ENCODE measurements around the gene KLF16.

The KLF16 gene

DNA sequence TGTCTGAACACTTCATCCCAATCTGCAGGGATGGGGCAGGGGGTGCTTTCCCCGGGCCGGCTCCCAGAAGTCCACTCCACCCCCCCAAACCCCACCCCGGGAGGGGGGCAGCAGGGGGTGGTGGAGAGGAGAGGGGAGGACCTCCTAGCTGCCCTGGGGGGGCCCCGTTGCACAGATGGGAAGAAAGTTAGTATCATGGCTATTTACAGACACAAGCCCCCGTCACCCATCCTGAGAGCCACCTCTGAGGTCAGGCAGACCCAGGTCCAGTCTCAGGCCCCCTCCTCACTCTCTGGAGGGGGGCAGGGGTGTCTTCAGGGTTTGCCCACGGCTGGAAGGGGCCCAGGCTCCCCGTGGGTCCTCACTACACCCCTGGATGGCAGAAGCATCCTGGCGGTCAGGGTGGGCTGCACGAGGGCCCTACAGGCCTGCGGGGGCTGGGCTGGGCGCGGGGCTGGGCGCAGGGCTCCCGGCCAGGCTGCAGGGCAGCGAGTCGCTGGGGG is 9.3 kb downstream of the KLF16 start:
- DNase-seq: no peak

DNA sequence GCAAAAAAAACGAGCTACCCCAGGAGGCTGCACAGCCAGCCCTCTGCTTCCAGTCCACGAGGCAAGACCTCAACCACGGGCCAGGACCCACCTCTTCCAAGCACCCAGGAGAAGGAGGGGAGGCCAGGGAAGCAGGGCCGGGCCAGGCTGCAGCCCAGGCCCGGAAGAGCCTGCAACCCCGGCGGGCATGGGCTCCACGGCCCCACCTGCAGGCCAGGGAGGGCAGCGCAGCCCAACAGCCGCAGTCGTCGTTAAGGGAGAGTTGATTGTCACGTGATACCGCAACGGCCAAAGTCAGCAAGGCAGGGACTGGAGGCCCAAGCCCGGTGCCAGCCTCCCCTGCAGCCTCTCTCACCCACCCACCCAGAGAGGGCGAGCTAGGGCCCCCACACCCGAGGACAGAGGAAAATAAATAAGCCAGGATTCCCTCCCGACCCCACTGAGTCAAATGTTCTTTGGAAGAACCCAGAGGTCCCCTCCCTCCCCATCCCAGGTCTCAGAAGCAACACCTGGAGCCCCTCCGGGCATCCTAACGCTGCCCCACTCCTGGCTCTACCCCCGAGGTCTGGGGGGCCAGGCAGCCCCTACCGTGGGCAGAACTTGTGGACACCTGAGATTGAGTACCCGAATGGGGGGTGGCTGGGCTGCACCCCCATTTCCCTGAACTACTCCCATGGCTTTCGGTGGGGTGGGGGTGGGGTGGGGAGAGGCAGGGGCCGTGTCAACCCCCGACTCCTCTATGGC is 9.9 kb downstream of the KLF16 start:
- peak; percentile 79 for DNase-seq

DNA sequence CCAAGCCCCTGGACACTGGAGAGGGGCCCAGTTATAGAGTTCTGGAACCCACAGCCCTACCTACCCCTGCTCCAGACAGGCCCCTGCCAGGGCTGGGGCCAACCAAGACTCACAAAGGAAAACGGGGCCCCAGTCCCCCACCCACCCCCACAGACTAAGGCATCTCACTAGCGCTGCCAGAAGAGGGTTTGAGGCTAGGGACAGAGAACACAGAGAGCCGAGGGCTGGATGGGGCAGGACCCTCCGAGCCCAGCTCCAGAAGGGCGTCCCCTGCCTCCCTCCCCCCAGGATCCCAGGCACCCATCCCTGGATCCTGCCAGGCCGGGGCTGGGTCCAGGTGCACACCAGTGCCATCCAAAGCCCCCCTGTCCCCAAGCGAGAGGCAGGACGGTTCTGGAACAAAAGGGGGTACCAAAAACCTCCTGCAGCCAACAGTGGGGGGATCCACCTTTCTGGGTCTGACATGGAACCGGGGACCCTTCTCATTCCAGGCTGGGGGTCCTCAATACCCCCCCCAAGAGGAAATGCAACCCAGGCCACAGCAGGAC is 10.7 kb downstream of the KLF16 start:
- no peak for DNase-seq

DNA sequence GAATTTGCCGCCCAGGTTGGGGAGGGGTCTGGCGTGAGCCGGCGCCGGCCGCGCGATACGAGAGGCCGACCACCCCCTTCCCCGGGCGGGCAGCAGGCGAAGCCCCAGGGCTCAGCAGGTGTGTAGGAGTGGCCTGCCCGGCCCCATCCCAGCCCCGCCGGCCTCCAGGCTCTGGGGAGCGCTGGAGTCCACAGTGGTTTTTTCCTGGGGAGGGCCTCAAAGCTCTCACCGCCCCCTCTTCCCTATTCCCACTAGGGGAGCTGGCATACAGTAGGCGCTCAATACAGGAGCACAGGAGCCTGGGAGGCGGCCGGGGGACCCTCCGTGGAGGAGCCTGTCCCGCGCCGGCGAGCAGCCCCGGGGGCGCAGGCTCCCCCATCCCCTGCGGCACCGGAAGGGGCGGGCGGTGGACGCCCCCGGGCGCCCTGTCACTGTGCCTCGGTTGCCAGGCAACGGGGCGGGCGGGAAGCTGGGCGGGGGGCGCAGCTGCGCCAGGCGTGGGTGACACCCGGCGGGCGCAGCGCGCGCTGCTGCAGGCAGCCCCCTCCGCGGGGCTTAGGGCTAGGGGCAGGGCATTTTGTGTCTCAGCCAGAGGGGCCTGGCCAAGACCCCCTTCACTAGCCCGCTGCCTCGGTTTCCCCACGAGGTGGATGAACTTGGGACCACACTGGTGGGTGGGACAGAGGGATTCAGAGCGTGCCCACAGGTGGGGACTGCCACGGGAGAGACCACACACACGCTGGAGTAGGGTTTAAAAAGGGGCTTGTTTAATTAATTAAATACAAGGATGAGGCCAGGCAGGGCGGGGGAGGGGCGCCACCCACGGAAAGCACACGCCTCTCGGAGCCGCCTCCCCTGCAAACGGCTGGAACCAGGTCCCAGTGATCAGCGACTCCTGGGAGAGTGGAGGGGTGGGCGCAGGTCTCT is 11.5 kb downstream of the KLF16 start:
- DNase-seq: peak; percentile 64

DNA sequence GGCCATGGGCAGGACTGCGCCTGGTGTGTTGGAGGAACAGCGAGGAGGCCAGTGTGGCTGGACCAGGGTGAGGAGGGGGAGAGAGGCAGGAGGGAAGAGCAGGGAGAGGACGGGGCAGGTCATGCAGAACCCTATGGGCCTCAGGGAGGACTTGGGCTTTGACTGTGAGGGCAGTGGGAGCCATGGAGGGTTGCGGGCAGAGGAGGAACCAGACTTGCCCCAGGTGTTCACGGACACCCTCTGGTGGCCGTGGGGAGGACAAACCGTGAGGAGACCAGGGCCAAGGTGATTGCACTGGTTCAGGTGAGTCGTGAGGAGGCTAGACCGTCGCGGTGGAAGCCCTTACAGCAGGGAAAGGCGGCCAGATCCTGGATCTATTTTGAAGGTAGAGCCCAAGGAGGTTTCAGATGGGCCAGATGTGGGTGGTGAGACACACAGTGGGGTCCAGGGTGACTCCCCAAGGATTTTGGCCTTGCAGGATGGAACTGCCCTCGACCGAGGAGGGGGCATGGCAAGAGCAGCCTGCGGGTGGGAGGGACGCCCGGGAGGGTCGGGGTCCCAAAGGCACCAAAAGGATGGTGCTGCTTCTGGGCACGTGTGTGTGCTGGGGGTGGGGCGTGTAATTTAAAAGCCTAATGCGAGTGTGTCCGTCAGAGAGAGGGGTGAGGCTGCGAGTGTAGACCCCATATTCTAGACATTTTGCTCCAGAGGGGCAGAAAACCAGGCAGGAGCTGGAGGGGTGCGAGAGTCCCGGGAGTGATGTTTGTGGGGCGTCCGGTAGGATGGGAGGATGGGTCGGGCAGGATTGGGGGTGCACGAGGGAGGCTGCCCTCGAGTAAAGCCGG is 12.3 kb downstream of the KLF16 start:
- DNase-seq: no peak

DNA sequence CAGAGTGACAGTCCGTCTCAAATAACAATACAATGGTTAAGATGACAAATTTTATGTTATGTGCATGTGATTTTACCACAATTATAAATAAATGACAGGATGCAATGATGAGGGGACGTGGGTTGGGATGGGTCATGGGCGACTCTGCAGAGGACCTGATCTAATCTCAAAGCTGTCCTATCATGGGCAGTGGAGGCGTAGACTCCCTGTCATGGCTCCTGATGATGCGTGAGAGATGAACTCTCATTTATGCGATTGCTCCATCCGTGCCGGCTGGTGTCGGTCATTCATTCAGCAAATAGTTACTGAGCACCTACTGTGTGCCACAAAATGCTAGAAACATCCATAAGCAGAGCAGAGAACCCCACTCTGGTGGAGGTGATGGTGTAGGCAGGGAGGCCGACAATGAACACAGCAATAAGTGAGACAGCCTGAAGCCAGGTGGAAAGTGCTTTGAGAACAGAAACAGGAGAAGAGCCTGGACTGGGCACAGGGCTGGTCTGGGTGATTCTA is 13.4 kb downstream of the KLF16 start:
- no peak for DNase-seq

DNA sequence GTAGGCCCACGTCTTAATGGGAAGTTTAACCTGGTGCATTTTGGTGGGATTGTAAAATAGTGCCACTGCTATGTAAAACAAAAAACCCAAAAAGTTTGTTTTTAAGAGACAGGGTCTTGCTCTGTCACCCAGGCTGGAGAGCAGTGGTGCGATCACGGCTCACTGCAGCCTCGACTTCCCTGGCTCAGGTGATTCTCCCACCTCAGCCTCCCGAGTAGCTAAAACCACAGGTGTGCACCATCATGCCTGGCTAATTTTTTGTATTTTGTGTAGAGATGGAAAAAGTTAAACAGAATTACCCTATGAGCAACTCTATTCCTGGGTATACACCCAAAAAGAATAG is 14.3 kb downstream of the KLF16 start:
- DNase-seq: no peak

DNA sequence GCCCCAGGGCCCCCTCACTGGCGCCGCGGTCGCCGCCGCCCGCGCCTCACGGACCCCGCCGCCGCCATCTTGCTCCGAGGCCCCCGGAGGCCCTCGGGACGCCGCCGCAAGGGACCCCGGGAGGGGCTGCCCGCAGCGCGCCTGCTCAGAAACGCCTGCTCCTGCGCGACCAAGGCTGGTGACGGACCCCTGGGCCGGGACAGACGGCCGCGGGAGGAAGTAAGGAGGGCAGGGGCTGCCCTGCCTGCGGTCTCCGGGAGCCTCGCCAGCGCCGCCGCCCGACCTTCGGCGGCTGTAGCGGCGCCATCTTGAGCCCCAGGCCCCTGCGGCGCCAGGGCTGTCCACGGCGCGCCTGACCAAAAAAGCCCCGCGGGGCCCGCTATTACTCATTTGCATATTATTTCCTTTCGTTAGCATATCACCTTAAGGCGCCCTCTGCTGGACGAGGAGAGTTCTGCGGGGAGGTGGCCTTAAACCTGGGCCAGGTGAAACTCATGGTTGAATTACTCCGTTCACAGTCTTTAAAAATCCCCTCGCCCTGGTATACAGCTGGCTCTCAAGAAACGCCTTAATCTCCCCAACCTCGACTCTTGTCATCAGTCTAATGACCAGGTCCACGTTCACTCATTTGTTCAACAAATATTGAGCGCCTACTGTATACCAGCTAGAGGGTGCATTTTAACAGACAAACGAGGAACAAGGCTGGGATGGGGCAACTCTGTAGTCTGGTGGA is 14.8 kb downstream of the KLF16 start, which contains the start of gene REXO1:
REXO1 (minus strand) TSS at position 85 of the 733 bp plus-strand sequence. CDS start 125 bp downstream, outside the sequence.
- peak; percentile 99 for DNase-seq

DNA sequence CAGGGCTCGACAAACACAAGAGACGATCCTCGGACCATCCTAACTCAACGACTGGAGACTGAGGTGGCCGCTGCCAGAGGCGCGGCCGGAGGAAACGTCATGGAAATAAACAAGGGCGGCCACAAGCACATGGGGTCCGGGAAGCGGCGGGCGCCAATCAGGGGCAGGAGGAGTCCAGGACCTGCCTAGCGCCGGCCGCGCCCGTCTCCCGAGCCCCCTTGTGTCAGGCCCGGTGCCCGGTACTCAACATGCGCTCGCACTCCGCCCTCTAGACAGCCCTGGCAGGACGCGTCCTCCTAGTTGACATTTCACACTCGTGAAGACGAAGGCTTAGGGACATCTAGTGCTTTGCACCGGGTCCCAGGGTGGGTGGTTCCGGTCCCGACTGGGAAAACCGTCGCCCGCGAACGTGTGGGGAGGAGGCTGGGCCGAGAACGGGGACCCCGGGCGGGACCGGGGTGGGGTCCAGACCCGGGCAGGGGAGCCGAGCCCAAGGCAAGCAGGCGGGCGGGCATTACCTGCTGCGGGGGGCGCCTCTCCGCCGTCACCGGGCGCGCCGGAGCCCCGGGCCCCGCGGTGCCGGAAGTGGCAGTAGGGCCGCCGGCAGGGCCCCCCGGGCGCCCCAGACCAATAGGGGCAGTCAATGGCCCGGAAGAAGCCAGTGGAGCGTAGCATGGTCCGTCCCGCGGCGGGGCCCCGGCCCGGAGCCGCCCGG is 15.5 kb downstream of the KLF16 start:
- DNase-seq: no peak

DNA sequence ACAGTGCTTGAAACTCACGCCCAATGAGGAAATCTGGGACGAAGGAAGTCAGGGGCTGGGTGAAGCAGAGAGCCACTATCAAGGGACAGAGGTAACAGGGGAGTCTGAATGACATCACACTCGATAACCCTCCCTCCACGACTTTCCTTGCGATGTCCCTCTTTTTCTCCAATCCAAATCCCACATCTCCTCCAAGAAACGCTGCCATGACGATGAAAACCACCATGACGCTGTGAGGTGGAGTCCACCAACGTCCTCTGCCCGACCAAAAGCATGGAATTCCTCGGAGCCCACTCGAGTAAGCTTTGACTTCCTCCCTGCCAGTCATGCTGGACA is 16.1 kb downstream of the KLF16 start:
- no peak for DNase-seq

DNA sequence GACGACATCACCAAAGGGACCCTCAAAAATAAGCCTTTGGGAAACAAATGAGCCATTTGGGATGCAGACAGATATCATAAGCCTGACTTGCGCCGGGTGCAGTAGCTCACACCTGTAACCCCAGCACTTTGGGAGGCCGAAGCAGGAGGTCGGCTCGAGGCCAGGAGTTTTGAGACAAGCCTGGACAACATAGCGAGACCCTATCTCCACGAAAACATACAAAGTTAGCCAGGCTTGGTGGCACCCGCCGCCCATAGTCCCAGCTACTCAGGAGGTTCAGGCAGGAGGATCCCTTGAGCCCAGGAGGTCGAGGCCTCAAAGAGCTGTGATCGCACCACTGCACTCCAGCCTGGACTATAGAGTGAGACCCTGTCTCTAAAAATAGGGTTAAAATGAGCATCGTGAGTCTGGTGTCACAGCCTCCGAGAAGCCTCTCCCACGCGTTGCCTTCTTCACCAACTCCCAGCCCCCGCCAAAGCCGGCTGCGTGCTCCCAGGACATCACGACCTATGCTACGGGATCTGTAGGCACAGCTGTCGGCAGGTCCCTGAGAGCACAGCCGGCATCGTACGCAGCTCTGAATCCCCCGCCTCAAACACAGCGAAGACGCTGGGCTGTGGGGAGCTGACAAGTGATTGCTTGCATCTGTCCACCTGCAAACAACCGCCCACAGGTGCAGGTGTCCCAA is 16.7 kb downstream of the KLF16 start:
- DNase-seq: no peak

DNA sequence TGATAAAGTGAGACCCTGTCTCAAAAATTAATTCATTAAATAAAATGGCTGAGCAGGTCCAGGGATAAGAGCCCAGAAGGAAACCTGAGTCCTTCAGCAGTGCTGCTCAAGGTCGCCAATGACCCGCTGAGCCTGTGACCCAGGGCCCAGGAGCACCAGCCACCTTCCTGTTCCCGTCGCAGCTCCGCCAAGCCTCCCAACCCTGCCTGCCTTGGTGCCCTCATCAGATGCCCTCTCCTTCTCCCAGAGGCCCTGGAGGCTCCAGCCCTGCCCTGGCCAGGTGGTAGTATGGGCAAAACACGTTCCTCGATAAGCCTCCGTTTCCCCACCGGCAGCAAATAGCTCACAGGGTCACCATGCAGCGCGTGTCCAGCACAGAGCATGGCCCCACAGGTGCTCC is 17.7 kb downstream of the KLF16 start:
- DNase-seq: no peak

DNA sequence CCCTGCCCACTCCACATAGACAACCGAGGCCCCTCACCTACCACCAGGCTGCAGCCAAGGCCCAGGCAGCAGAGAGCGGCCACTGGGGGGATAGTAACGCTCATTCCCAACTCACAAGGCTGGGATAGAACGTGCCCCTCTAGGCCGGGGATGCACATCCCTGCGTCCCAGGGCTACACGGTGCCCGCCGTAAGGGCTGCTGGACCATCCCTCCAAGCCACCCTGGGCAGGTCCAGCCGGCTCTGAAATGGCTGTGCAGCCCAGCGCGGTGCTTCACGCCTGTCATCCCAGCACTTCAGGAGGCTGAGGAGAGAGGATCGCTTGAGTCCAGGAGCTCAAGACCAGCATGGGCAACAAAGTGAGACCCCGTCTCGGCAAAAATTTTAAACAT is 18.3 kb downstream of the KLF16 start:
- no peak for DNase-seq

DNA sequence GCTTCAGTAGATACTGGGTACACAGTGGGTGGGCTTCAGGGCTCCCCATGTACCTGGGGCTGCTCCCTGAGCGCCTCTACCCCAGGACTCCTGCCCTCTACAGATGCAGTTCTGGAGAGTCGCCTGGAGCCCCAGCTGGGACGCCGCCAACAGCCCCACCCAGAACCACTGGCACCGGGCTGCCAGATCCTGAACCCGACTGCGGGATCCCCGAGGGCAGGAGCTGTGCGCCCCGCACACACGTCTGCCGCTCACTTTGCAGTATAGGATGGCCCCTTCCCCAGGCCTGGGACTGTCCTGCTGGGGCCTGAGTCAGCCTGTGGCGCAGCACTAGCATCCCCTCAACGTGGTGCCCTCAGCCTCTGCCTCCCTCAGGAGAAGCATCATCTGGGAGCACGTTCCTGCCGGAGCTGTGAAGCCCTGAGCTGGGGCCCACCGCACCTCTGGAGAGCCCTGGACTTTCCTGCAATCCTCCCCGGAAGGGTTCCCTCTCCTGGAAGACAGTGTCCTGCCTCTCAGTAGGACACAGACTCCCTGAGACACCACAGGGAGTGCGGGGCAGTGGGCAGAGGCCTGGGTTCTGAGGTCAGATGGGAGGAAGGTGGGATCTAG is 18.8 kb downstream of the KLF16 start:
- no peak for DNase-seq

DNA sequence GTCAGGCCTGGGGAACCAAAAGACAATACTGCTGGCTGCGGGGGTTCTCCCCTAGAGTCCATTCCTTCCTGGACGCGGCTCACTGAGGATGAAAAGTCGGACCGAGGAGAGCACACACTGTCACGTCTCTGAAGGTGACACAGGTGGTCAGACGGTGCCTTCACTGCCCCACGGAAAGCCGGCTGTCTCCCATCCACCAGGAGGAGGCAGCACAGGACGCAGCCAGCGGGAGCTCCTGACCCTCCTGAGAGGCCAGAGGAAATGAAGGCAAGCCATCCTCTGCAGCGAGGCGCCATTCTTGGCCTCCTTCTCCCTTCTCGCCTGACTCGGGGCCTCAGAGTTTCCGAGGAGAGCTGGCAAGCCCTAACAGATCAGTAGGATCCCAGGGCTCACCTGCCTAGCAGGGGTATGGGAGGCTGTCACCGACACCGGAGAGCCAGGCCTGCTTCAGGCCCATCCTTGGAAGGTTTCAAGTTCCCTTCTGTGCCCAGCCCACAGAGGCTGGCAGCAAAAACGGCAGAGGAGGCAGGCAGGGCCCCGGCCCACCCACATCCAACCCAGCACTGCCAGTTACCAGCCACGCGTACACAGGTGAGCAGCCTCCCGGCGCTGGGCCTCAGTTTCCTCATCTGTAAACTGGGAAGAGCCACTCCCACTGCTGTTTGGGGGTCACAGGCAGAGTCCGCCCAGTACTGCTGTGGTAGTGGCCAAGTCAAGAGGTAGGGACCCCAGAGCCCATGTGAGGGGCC is 19.6 kb downstream of the KLF16 start:
- DNase-seq: no peak

DNA sequence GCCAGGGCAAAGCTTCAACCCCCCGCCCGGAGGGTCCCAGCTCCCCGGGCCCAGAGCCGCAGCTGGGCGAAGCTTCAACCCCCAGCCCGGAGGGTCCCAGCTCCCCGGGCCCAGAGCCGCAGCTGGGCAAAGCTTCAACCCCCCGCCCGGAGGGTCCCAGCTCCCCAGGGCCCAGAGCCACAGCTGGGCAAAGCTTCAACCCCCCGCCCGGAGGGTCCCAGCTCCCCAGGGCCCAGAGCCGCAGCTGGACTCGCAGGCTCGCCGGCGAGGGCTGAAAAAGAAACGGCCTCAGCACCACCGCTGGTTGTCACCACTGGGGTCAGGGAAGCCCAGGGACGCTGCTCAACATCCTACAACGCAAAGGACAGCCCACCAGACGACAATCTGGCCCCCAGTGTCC is 20.3 kb downstream of the KLF16 start:
- no peak for DNase-seq

DNA sequence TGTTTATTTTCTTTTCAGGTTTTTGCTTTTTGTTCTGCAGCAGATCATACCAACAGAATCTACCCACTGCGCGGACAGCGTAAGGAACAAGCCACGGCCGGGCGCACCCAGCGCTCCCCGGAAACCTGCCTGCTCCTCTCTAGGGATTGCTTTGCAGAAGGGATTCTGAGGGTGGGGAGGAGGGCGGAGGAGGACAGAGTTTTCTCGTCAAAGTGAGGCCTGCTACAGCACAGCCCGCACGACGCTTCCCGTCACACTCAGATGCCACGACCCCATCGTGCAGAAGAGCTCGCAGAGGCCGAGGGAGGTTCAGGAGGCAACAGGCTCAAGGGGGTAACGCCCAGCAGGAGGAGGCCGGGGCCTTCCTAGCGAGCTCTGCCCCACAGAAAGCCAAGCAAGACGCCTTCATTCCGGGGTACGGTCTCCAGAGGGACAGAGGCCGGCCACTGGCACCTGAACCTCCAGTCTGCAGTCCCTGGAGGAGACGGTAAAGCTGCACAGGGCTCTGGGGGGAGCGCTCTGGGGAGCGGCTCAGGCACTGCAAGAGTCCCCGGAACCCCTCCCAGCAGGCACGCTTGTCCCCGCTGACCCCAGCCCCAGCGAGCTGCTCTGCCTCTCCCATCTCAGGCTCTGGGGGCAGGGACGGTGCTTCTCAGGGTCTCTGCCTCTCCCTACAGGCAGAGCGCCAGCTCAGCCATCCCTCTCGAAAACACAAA is 22.0 kb downstream of the KLF16 start:
- DNase-seq: no peak

DNA sequence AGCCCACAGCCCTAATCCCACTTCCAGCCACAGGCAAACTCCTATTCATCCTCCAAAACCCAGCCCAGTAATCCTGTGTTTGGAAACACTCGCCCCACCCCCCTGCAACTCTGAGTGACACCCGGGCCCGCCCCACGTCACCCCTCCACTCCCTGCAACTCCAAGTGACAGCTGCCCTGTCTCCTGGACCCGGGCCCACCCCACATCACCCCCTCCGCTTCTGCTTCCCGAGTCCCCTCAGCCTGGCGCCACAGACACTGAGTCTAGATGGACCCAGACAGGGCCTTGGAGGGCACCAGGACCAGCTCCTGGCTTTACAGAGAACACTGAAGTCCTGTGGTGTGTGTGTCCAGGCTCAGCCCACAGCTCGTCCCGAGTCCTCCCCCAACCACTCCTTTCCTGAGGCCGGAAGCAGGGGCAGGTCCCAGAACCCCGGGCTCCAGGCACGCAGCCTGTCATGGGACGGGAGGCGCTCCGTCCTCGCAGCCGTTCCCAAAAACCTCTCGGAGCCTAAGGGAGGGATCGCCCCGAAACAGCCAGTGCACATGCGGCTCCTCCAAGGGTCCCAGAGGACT is 22.8 kb downstream of the KLF16 start:
- DNase-seq: no peak
